ENCODE measurements around the gene ZNF14.

GRCh38 chr19:19750842-19751790 is 18.2 kb upstream of the ZNF14 start:
- no peak for TF ChIP-seq CTCF (IDR thresholded peaks at IDR 0.05)
- no peak for TF ChIP-seq POLR2A (IDR thresholded peaks at IDR 0.05)

All from adrenal gland (tissue), 5 donors.